Bronchial smooth muscle cell (primary cell): ENCODE data around the gene CD274. TPM values are rescaled to one million over a fixed set of nuclear protein-coding genes. Genes with fewer than 3 reads are reported as not detected.

Experiments used
- total RNA-seq: library from RNA; depleted of rRNA; stranded (reverse); fragments of >200 nt; gene quantifications from 2 replicates; pipeline ENCODE4 v1.2.1, GENCODE V29; 2014

Gene CD274
- total RNA-seq, result 1.1 and 1.6 TPM in 2 replicates

GRCh38 chr9:5450359-5451091 is at the start of gene CD274:
Gene CD274, plus strand, starts transcription at chr9:5450542. Its CDS starts 5,572 bp downstream, at chr9:5456114.

GRCh38 chr9:5437254-5438216 is 12.8 kb upstream of the CD274 start, which contains the start of gene PLGRKT:
Gene PLGRKT, minus strand, starts transcription at chr9:5437925. Its CDS starts 5,948 bp downstream, at chr9:5431977.

GRCh38 chr9:5510360-5510931 is 60.1 kb downstream of the CD274 start, which contains the start of gene PDCD1LG2:
Gene PDCD1LG2, plus strand, starts transcription at chr9:5510531. Its CDS starts 12,016 bp downstream, at chr9:5522547.

Other genes with a start within 250 kb of the CD274 start
- not detected in 2 replicates for gene INSL4, start 219.1 kb upstream of the CD274 start, total RNA-seq
- gene RLN2, start 145.8 kb upstream of the CD274 start, total RNA-seq, result not detected in 2 replicates
- not detected in 2 replicates for gene RLN1, start 110.7 kb upstream of the CD274 start, total RNA-seq
- 9.0 and 11.5 TPM in 2 replicates for gene PLGRKT, start 12.6 kb upstream of the CD274 start, total RNA-seq
- 1.9 and 2.7 TPM in 2 replicates for gene PDCD1LG2, start 60.0 kb downstream of the CD274 start, total RNA-seq
- 29.6 and 29.9 TPM in 2 replicates for gene RIC1, start 178.6 kb downstream of the CD274 start, total RNA-seq